SK-N-SH (cell line): ENCODE data around the gene SLC41A3. TPM values are rescaled to one million over a fixed set of nuclear protein-coding genes. Genes with fewer than 3 reads are reported as not detected.
"Not testable (repeated sequence)": the region's sequence is repeated elsewhere in the genome, so short reads cannot be mapped to it uniquely, and the experiment has no call there.

ENCODE experiments used
- CTCF ChIA-PET: fragments of 300-600, 350-600 bp; formaldehyde crosslinking; extraction: SDS; loops from one replicate; lab custom pipeline; 2021; lab: Yijun Ruan, JAX
- POLR2A ChIA-PET: fragments of 350-600 bp; sonication (Branson Sonifier 250); formaldehyde crosslinking; extraction: SDS; loops from one replicate; lab custom pipeline; 2020; ENCODE audit warnings: antibody characterized with exemption, inconsistent platforms; lab: Yijun Ruan, JAX
- DNase-seq: peaks from one replicate; pipeline ENCODE4 v3.0.0; 2012
- H2AFZ ChIP-seq: fragments of 200-600 bp; sonication (generic); 2 replicates; pipeline ENCODE4 v1.8.1; 2016; ENCODE audit warnings: antibody characterized with exemption, mild to moderate bottlenecking, low read depth
- H3F3A ChIP-seq: fragments of 200-600 bp; sonication (generic); replicated peaks from 2 replicates; pipeline ENCODE3; 2016; ENCODE audit warnings: antibody characterized with exemption, mild to moderate bottlenecking; ENCODE audit not compliant: insufficient read depth
- H3K27ac ChIP-seq, 2 experiments: fragments of 200-500 bp in 1 of 2; fragments of 200-600 bp in 1 of 2; sonication (Bioruptor generic) in 1 of 2; sonication (generic), shearing (Covaris generic) in 1 of 2; 2 replicates each; pipeline versions ENCODE4 v1.5.1 to v1.6.1; 2014 to 2016; ENCODE audit warnings: low read depth in 2 of 2, inconsistent platforms in 1 of 2, low read length in 1 of 2, mild to moderate bottlenecking in 1 of 2, mixed read lengths in 1 of 2
- H3K27me3 ChIP-seq: fragments of 200-600 bp; sonication (generic), shearing (Covaris generic); 2 replicates; pipeline ENCODE4 v1.6.1; 2016; ENCODE audit warnings: mixed run types; ENCODE audit not compliant: insufficient read depth
- H3K36me3 ChIP-seq, 2 experiments: fragments of 200-500 bp in 1 of 2; fragments of 200-600 bp in 1 of 2; sonication (Bioruptor generic) in 1 of 2; sonication (generic) in 1 of 2; replicated peaks in 1 of 2; 2 replicates each; pipeline versions ENCODE3 to v1.5.1; 2014 to 2016; ENCODE audit warnings: low read length in 1 of 2, mild to moderate bottlenecking in 1 of 2; ENCODE audit not compliant: insufficient read depth in 2 of 2, control insufficient read depth in 1 of 2
- H3K4me1 ChIP-seq, 2 experiments: fragments of 200-500 bp in 1 of 2; fragments of 200-600 bp in 1 of 2; sonication (Bioruptor generic) in 1 of 2; sonication (generic), shearing (Covaris generic) in 1 of 2; 2 replicates each; pipeline versions ENCODE4 v1.5.1 to v1.6.1; 2014 to 2016; ENCODE audit warnings: low read depth in 1 of 2, low read length in 1 of 2, mixed run types in 1 of 2; ENCODE audit not compliant: insufficient read depth in 2 of 2, control insufficient read depth in 1 of 2
- H3K4me2 ChIP-seq: fragments of 200-600 bp; sonication (generic), shearing (Covaris generic); 2 replicates; pipeline ENCODE4 v1.6.1; 2017; ENCODE audit warnings: mixed run types
- H3K4me3 ChIP-seq, 2 experiments: fragments of 200-500 bp in 1 of 2; fragments of 200-600 bp in 1 of 2; sonication (Bioruptor generic) in 1 of 2; sonication (generic), shearing (Covaris generic) in 1 of 2; 2 replicates each; pipeline versions ENCODE4 v1.5.1 to v1.8.1; 2014 to 2016; ENCODE audit warnings: low read depth in 2 of 2, inconsistent platforms in 1 of 2, low read length in 1 of 2, mild to moderate bottlenecking in 1 of 2, mixed read lengths in 1 of 2, moderate library complexity in 1 of 2
- H3K79me2 ChIP-seq: fragments of 200-600 bp; sonication (generic); 2 replicates; pipeline ENCODE4 v1.8.1; 2017; ENCODE audit warnings: mild to moderate bottlenecking; ENCODE audit not compliant: insufficient read depth
- H3K9ac ChIP-seq: fragments of 200-600 bp; sonication (generic); 2 replicates; pipeline ENCODE4 v1.6.1; 2017; ENCODE audit warnings: mixed run types
- H3K9me2 ChIP-seq: fragments of 200-600 bp; sonication (generic); 2 replicates; pipeline ENCODE4 v1.6.1; 2017; ENCODE audit warnings: mixed run types
- H3K9me3 ChIP-seq: fragments of 200-600 bp; sonication (generic); 2 replicates; pipeline ENCODE4 v1.6.1; 2017; ENCODE audit warnings: mixed run types, mild to moderate bottlenecking, moderate library complexity
- H4K20me1 ChIP-seq: fragments of 200-600 bp; sonication (generic); 2 replicates; pipeline ENCODE4 v1.6.1; 2017; ENCODE audit warnings: mild to moderate bottlenecking, mixed run types; ENCODE audit not compliant: insufficient read depth
- MXI1 ChIP-seq: IDR thresholded peaks from 2 replicates; pipeline ENCODE4 v1.6.1; 2012; ENCODE audit warnings: mild to moderate bottlenecking, low read depth, low read length, improper control_type of control experiment
- RFX5 ChIP-seq: IDR thresholded peaks from 2 replicates; pipeline ENCODE4 v1.6.1; 2012; ENCODE audit warnings: mild to moderate bottlenecking, improper control_type of control experiment, low read length
- TCF12 ChIP-seq: IDR thresholded peaks from 2 replicates; pipeline ENCODE4 v1.4.0; 2012
- YY1 ChIP-seq: IDR thresholded peaks from 2 replicates; pipeline ENCODE4 v1.4.0; 2012; ENCODE audit warnings: low read depth, mild to moderate bottlenecking
- WGBS: methylation state at CpG from one replicate; pipeline ENCODE4 v1.1.6; 2017; ENCODE audit warnings: low lambda C conversion rate; 5-methylcytosine and 5-hydroxymethylcytosine counted together
- polyA plus RNA-seq, 3 experiments: library from polyadenylated mRNA; depleted of rRNA; stranded (reverse); fragments of >200 nt; gene quantifications; 2 replicates each; pipeline ENCODE4 v1.2.3, GENCODE V29; 2012
- TF ChIP-seq, protein P1 (sequence below): IDR thresholded peaks from 2 replicates; pipeline ENCODE4 v1.4.0; 2012; ENCODE audit warnings: low read depth
- TF ChIP-seq, protein P2 (sequence below): IDR thresholded peaks from 2 replicates; pipeline ENCODE4 v1.4.0; 2012; ENCODE audit warnings: low read depth, borderline replicate concordance

The SLC41A3 gene
- polyA plus RNA-seq, 1 of the 3 experiments (the other 2 are of a cell fraction) = 53.4 TPM

DNA sequence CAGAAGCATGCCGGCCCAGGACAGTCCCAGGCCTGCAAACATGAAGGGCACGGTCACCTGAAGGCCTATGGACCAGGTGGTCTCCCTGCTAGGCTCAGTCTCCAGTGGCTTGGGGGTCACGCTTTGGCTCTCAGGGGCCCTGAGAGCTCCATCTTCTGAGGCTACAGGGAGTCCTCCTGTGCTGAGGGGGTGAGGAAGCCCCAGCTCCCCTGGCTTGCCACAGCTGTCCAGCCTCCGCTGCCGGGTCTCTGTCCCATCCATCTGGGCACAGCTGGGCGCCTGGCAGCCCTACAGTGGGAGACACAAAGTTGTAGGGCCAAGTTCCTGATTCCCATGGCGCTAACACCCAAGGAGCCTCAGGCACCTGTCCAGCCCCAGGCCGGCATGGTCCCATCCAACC, 16.0 kb downstream of the SLC41A3 start:
- 80% methylated on average over 3 of the region's 8 CpGs for WGBS
- no peaks in the 10 kb centered on the region for H3K27me3 ChIP-seq
- TF ChIP-seq MXI1 (no peak), TCF12 (no peak)
- TF ChIP-seq, protein P1, sequence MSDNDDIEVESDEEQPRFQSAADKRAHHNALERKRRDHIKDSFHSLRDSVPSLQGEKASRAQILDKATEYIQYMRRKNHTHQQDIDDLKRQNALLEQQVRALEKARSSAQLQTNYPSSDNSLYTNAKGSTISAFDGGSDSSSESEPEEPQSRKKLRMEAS = no peak
- TF ChIP-seq, all 33 proteins: peak for 0
- no peaks in the 10 kb centered on the region for H4K20me1 ChIP-seq
- ChIA-PET CTCF (no interaction called here), POLR2A (no interaction called here)
- H2AFZ ChIP-seq = no peak overlapping the region
- H3K4me3 ChIP-seq = no peak overlapping the region
- DNase-seq = peak; percentile 7
- 0 out of 2 replicates have a peak, but pooled peaks cover 3% of the 10 kb centered on the region for H3K79me2 ChIP-seq
- no peak overlapping the region for H3K9ac ChIP-seq
- H3K4me1 ChIP-seq = no peaks in the 10 kb centered on the region
- H3K9me2 ChIP-seq = no peaks in the 10 kb centered on the region
- H3K27ac ChIP-seq = no peak overlapping the region
- H3F3A ChIP-seq = no peaks in the 10 kb centered on the region
- no peak overlapping the region for H3K4me2 ChIP-seq
- H3K9me3 ChIP-seq = no peaks in the 10 kb centered on the region
- H3K36me3 ChIP-seq = no peaks in the 10 kb centered on the region

DNA sequence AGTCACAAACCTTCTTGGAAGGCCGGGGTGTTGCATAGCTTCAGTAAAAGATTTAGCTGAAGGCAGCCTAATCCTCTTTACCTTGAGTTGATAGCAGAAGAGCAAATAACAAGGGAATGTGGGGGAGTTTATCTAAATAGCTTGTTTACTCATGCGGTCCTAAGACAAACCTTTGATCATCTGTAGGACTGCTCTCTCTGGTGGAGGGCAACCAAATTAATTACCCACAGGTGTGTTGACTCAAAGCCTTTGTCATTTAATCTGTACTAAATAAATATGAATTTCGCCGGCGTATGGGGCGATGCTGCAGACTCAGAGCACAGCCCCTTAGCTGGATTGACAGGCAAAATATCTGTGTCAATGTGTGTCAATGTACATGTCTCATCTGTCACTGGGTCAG, 17.2 kb downstream of the SLC41A3 start:
- H3K79me2 ChIP-seq, H3K9me2 ChIP-seq, H3K9me3 ChIP-seq, H3K27ac ChIP-seq, H4K20me1 ChIP-seq, POLR2A ChIA-PET, H2AFZ ChIP-seq, H3F3A ChIP-seq, DNase-seq, H3K4me1 ChIP-seq, H3K4me2 ChIP-seq, H3K9ac ChIP-seq, H3K36me3 ChIP-seq, H3K27me3 ChIP-seq, H3K4me3 ChIP-seq: not testable (repeated sequence)
- CTCF ChIA-PET = interaction anchor here (0.6 kb wide), 1 partner anchor 8 kb away, joined by 3 read pairs; no protein-coding TSS in a partner anchor
- 93% methylated on average over 6 of the region's 6 CpGs for WGBS

DNA sequence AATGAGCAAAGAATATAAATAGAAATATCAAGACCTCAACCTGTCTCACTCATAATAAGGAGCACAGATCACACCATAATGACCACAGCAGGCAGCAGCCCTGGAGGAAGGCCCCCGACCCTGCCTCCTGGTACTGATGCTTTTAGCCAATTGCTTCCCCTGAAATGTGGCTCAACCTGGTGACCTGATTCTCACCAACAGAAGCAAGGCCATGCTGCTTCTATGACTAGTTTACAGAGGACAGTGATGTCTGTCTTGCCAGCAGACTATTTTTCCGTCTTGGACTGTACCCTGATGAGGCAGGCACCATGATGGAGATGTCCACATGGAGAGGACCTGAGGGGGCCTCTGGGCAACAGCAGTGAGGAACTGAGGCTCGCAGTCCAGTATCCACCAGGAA, 18.0 kb downstream of the SLC41A3 start:
- 86% methylated on average over 3 of the region's 3 CpGs for WGBS
- TF ChIP-seq, protein P2, sequence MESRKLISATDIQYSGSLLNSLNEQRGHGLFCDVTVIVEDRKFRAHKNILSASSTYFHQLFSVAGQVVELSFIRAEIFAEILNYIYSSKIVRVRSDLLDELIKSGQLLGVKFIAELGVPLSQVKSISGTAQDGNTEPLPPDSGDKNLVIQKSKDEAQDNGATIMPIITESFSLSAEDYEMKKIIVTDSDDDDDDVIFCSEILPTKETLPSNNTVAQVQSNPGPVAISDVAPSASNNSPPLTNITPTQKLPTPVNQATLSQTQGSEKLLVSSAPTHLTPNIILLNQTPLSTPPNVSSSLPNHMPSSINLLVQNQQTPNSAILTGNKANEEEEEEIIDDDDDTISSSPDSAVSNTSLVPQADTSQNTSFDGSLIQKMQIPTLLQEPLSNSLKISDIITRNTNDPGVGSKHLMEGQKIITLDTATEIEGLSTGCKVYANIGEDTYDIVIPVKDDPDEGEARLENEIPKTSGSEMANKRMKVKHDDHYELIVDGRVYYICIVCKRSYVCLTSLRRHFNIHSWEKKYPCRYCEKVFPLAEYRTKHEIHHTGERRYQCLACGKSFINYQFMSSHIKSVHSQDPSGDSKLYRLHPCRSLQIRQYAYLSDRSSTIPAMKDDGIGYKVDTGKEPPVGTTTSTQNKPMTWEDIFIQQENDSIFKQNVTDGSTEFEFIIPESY = no peak
- TF ChIP-seq YY1 (no peak), RFX5 (no peak)
- TF ChIP-seq, all 33 proteins: peak for 0
- H3K36me3 ChIP-seq = no peaks in the 10 kb centered on the region
- H3K27me3 ChIP-seq = no peaks in the 10 kb centered on the region
- no peaks in the 10 kb centered on the region for H3K9me2 ChIP-seq
- H3K27ac ChIP-seq = no peak overlapping the region
- POLR2A ChIA-PET = no interaction called here
- H3K4me3 ChIP-seq = no peak overlapping the region
- no peaks in the 10 kb centered on the region for H3F3A ChIP-seq
- CTCF ChIA-PET = interaction anchor here (1.1 kb wide), 1 partner anchor 15 kb away, joined by 3 read pairs; no protein-coding TSS in a partner anchor
- no peaks in the 10 kb centered on the region for H3K4me1 ChIP-seq
- no peaks in the 10 kb centered on the region for H4K20me1 ChIP-seq
- no peak for DNase-seq
- H3K9me3 ChIP-seq = no peaks in the 10 kb centered on the region
- 0 out of 2 replicates have a peak, but pooled peaks cover 3% of the 10 kb centered on the region for H3K79me2 ChIP-seq
- no peak overlapping the region for H3K9ac ChIP-seq
- no peak overlapping the region for H3K4me2 ChIP-seq
- H2AFZ ChIP-seq = no peak overlapping the region
